ENCODE results near the gene PRDM16.

Gene PRDM16

GRCh38 chr1:3461238-3461933, 392.4 kb downstream of the PRDM16 start:
- no peak overlapping the region for H3K27ac ChIP-seq
- TF ChIP-seq ZFX (IDR thresholded peaks at IDR 0.05) = no peak
- TF ChIP-seq, protein P1, sequence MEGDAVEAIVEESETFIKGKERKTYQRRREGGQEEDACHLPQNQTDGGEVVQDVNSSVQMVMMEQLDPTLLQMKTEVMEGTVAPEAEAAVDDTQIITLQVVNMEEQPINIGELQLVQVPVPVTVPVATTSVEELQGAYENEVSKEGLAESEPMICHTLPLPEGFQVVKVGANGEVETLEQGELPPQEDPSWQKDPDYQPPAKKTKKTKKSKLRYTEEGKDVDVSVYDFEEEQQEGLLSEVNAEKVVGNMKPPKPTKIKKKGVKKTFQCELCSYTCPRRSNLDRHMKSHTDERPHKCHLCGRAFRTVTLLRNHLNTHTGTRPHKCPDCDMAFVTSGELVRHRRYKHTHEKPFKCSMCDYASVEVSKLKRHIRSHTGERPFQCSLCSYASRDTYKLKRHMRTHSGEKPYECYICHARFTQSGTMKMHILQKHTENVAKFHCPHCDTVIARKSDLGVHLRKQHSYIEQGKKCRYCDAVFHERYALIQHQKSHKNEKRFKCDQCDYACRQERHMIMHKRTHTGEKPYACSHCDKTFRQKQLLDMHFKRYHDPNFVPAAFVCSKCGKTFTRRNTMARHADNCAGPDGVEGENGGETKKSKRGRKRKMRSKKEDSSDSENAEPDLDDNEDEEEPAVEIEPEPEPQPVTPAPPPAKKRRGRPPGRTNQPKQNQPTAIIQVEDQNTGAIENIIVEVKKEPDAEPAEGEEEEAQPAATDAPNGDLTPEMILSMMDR (conservative IDR thresholded peaks at IDR 0.05) = no peak

DNA sequence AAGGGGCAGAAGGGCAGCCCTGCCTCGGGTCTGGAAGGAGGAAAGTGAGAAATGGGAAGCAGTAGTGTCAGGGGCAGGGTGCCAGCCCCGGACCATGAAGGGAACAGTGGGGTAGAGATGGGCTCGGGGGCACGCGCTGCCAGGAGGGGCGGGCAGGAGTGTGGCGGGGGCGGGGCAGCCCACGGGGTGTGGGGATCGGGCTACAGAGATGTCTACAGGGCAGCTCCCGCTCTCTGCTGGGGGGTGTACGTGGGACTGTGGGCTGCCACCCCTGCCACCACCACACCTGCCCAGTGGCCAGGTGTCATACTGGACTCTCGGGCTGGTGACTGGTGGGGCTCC, 392.9 kb downstream of the PRDM16 start:
- no peak for TF ChIP-seq ZFX (IDR thresholded peaks at IDR 0.05)
- TF ChIP-seq, protein P1 (conservative IDR thresholded peaks at IDR 0.05) = no peak
- no peak overlapping the region for H3K27ac ChIP-seq

- H3K27ac ChIP-seq = no peak overlapping the region
- TF ChIP-seq, protein P1 (conservative IDR thresholded peaks at IDR 0.05) = no peak
- no peak for TF ChIP-seq ZFX (IDR thresholded peaks at IDR 0.05)
These were observed 393.5 kb downstream of the PRDM16 start for GRCh38 chr1:3462356-3463012.

DNA sequence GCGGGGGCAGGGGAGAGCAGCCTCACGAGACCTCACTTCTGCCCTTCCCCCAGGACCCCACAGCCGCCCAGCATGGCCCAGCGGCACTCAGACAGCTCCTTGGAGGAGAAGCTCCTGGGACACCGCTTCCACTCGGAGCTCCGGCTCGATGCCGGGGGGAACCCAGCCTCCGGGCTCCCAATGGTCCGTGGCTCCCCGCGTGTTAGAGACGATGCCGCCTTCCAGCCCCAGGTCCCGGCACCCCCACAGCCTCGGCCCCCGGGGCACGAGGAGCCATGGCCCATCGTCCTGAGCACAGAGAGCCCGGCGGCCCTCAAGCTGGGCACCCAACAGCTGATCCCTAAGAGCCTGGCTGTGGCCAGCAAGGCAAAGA, 394.0 kb downstream of the PRDM16 start:
- TF ChIP-seq, protein P1 (conservative IDR thresholded peaks at IDR 0.05) = no peak
- no peak for TF ChIP-seq ZFX (IDR thresholded peaks at IDR 0.05)
- H3K27ac ChIP-seq = no peak overlapping the region

DNA sequence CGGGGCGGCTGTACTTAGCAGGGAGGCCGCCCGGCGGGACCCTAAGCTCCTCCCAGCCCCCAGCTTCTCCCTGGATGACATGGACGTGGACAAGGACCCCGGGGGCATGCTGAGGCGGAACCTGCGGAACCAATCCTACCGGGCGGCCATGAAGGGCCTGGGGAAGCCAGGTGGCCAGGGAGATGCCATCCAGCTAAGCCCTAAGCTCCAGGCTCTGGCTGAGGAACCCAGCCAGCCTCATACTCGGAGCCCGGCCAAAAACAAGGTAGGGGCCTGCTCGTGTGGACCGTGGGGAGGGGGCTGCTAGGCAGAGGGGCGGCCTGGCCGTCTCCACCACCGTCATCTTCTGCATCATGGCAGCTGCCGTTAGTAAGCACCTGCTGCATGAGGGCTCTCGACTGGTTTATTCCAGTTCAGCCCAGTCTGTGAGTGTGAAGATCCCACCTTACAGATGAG, 394.4 kb downstream of the PRDM16 start:
- H3K27ac ChIP-seq = no peak overlapping the region
- TF ChIP-seq, protein P1 (conservative IDR thresholded peaks at IDR 0.05) = no peak
- TF ChIP-seq ZFX (IDR thresholded peaks at IDR 0.05) = no peak

- no peak overlapping the region for H3K27ac ChIP-seq
- TF ChIP-seq, protein P1 (conservative IDR thresholded peaks at IDR 0.05) = no peak
- TF ChIP-seq ZFX (IDR thresholded peaks at IDR 0.05) = no peak
These were observed 395.1 kb downstream of the PRDM16 start for GRCh38 chr1:3463891-3464648.

DNA sequence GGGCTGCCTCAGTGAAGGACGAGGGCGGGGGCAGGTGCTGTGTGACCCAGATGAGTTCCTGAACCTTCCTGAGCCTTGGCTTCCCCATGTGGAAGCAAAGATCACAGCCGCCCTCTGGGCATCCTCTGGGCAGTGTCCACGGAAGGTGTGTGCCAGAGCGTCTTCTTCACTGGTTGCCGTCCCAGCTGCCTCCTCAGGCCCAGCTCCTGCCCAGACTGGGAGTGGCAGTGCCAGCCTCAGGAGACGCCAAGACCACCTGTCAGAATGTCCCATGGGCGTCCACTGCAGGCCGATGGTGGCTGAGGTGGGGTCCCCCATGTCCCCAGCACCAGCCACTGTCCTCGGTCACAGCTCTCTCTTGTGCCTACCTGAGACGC, 395.6 kb downstream of the PRDM16 start:
- H3K27ac ChIP-seq = no peak overlapping the region
- TF ChIP-seq, protein P1 (conservative IDR thresholded peaks at IDR 0.05) = no peak
- TF ChIP-seq ZFX (IDR thresholded peaks at IDR 0.05) = no peak

All from C4-2B (cell line).